GM23338 (cell line): Measurements from ENCODE around the gene PAFAH2. TPM values are rescaled to one million over a fixed set of nuclear protein-coding genes. Genes with fewer than 3 reads are reported as not detected.

Experiments
- ATAC-seq: fragments of 200-7000 bp; cut with Tn5 transposase; 3 replicates; pipeline ENCODE4 v1.9.1; 2020
- DNase-seq: peaks from one replicate; pipeline ENCODE4 v3.0.0-alpha.2; 2015; ENCODE audit warnings: low spot score
- H2AFZ ChIP-seq: fragments of 200-600 bp; sonication (generic); 2 replicates; pipeline ENCODE4 v1.8.0; 2016; ENCODE audit warnings: antibody characterized with exemption, mild to moderate bottlenecking, moderate library complexity
- H3F3A ChIP-seq: fragments of 200-600 bp; sonication (generic); replicated peaks from 2 replicates; pipeline ENCODE4 v1.8.0; 2017; ENCODE audit warnings: antibody characterized with exemption, mixed run types, low read depth
- H3K27ac ChIP-seq: fragments of 200-600 bp; sonication (generic); 2 replicates; pipeline ENCODE4 v1.6.1; 2016; ENCODE audit warnings: low read depth
- H3K27me3 ChIP-seq: fragments of 200-600 bp; sonication (generic); 2 replicates; pipeline ENCODE4 v1.8.0; 2016; ENCODE audit warnings: mild to moderate bottlenecking, mixed run types, moderate library complexity; ENCODE audit not compliant: insufficient read depth
- H3K36me3 ChIP-seq: fragments of 200-600 bp; sonication (generic); 2 replicates; pipeline ENCODE4 v1.8.0; 2016; ENCODE audit warnings: mild to moderate bottlenecking; ENCODE audit not compliant: insufficient read depth
- H3K4me1 ChIP-seq: fragments of 200-600 bp; sonication (generic); 2 replicates; pipeline ENCODE4 v1.8.0; 2016; ENCODE audit warnings: mild to moderate bottlenecking, moderate library complexity; ENCODE audit not compliant: insufficient read depth
- H3K4me2 ChIP-seq: fragments of 200-600 bp; sonication (generic); 2 replicates; pipeline ENCODE4 v1.7.1; 2017; ENCODE audit warnings: mixed run types
- H3K4me3 ChIP-seq: fragments of 200-600 bp; sonication (generic); 2 replicates; pipeline ENCODE4 v1.6.1; 2016; ENCODE audit warnings: mixed run types
- H3K79me2 ChIP-seq: fragments of 200-600 bp; sonication (generic); replicated peaks from 2 replicates; pipeline ENCODE4 v1.8.0; 2017; ENCODE audit warnings: mild to moderate bottlenecking; ENCODE audit not compliant: insufficient read depth
- H3K9me2 ChIP-seq: fragments of 200-600 bp; sonication (generic); 2 replicates; pipeline ENCODE4 v1.8.0; 2017; ENCODE audit not compliant: insufficient read depth
- H4K20me1 ChIP-seq: fragments of 200-600 bp; sonication (generic); replicated peaks from 2 replicates; pipeline ENCODE4 v1.8.0; 2017; ENCODE audit warnings: mild to moderate bottlenecking; ENCODE audit not compliant: insufficient read depth
- H3K27ac Mint-ChIP-seq: 2 replicates; pipeline ENCODE4 v1.8.0; 2020; ENCODE audit warnings: inconsistent platforms, mild to moderate bottlenecking, moderate library complexity, mixed read lengths
- H3K27me3 Mint-ChIP-seq: 3 replicates; pipeline ENCODE4 v1.8.0; 2022; ENCODE audit warnings: low read depth, mild to moderate bottlenecking, moderate library complexity, mixed read lengths, inconsistent platforms; ENCODE audit not compliant: insufficient read depth, poor library complexity
- H3K36me3 Mint-ChIP-seq: 3 replicates; pipeline ENCODE4 v1.8.0; 2021; ENCODE audit warnings: low read depth, mild to moderate bottlenecking, inconsistent platforms, moderate library complexity, mixed read lengths
- H3K4me1 Mint-ChIP-seq: 3 replicates; pipeline ENCODE4 v1.8.0; 2020; ENCODE audit warnings: mild to moderate bottlenecking, inconsistent platforms, mixed read lengths
- H3K4me3 Mint-ChIP-seq: 3 replicates; pipeline ENCODE4 v1.8.0; 2021; ENCODE audit warnings: moderate library complexity, mild to moderate bottlenecking, inconsistent platforms, mixed read lengths
- H3K9me3 Mint-ChIP-seq: 3 replicates; pipeline ENCODE4 v1.8.0; 2020; ENCODE audit warnings: moderate library complexity, mild to moderate bottlenecking, inconsistent platforms, mixed read lengths
- EZH2 ChIP-seq: fragments of 200-600 bp; sonication (generic); IDR thresholded peaks from one replicate; pipeline ENCODE4 v1.8.0; 2017; ENCODE audit warnings: antibody characterized with exemption, mild to moderate bottlenecking, low read depth; ENCODE audit not compliant: unreplicated experiment
- NANOG ChIP-seq: IDR thresholded peaks from 2 replicates; pipeline ENCODE4 v1.6.1; 2016; ENCODE audit warnings: antibody characterized with exemption, borderline replicate concordance
- REST ChIP-seq: IDR thresholded peaks from one replicate; pipeline ENCODE4 v1.6.1; 2018; ENCODE audit warnings: antibody characterized with exemption; ENCODE audit not compliant: unreplicated experiment
- STAT1 ChIP-seq: IDR thresholded peaks from one replicate; pipeline ENCODE4 v1.6.1; 2016; ENCODE audit warnings: antibody characterized with exemption; ENCODE audit not compliant: unreplicated experiment
- ZNF114 ChIP-seq: fragments of 250-450 bp; sonication (Bioruptor Pico); IDR thresholded peaks from 2 replicates; pipeline ENCODE4 v1.5.0; 2020; ENCODE audit warnings: mild to moderate bottlenecking, moderate library complexity
- polyA plus RNA-seq: library from polyadenylated mRNA; unstranded; fragments of >200 nt; fragmentation: Nextera tagmentation; extraction: Ambion mirVana; gene quantifications from 2 replicates; pipeline ENCODE4 v1.2.1, GENCODE V29; 2016
- total RNA-seq: library from RNA; depleted of rRNA; stranded (reverse); fragments of >200 nt; shearing (Covaris generic); gene quantifications from 2 replicates; pipeline ENCODE4 v1.2.3, GENCODE V29; 2014
- TF ChIP-seq, protein P1 (sequence below): fragments of 250-450 bp; sonication (Bioruptor Pico); IDR thresholded peaks from 2 replicates; pipeline ENCODE4 v1.5.0; 2020; ENCODE audit warnings: mild to moderate bottlenecking, moderate library complexity
- TF ChIP-seq, protein P2 (sequence below): IDR thresholded peaks from 2 replicates; pipeline ENCODE4 v1.6.1; 2016; ENCODE audit warnings: antibody characterized with exemption

PAFAH2 gene
- total and polyA plus RNA-seq, 2 experiments from 2014 or later = 5.7 to 10.3 TPM

DNA sequence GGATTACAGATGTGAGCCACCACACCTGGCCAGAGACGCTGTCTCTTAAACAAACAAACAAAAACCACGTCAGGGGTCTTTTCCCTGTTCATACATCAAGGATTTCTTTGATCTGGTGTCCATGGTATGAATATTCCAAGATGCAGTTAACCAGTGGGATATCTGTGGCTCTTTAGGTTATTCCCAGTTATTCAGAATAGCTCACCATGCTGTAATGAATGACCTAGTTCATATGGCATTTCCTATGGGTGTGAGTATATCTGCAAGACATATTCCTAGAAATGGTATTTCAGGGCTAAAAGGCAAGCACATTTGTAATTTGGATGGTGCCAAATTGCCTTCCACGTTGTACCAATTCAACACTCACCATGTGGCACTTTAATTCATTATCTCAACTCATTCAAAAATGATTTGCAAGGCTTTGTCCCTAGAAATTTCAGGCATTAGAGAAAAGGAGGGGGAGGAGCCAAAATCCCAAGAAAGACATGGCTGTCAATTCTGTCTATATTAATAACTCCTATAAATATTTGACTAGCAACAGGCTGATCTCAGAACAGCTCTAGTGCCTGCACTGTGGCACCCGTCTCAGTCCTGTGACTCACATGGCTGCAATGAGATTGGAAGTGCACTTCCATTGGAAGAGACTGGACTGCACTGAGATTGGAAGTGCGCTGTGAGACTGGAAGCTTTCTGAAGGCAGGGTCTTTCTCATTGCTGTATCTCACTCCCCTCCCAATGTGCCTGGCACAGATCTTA is 85.6 kb downstream of the PAFAH2 start:
- no peak overlapping the region for H3K4me3 Mint-ChIP-seq
- no peak for ATAC-seq

More for the DNA sequence above, 85.6 kb downstream of the PAFAH2 start:
- H3K4me1 ChIP-seq = peaks cover 9% of the 10 kb centered on the region
- DNase-seq = no peak
- no peak overlapping the region for H3K4me3 ChIP-seq
- Mint-ChIP-seq H3K27ac (no peak overlapping the region), H3K4me1 (peaks cover 6% of the 10 kb centered on the region), H3K27me3 (no peaks in the 10 kb centered on the region), H3K9me3 (no peaks in the 10 kb centered on the region), H3K36me3 (no peaks in the 10 kb centered on the region)
- H3K36me3 ChIP-seq = no peaks in the 10 kb centered on the region
- no peaks in the 10 kb centered on the region for H3K9me2 ChIP-seq
- no peaks in the 10 kb centered on the region for H3K79me2 ChIP-seq
- no peaks in the 10 kb centered on the region for H3K27me3 ChIP-seq
- TF ChIP-seq EZH2 (no peak), NANOG (no peak), STAT1 (no peak), ZNF114 (CRISPR knock-in tag) (no peak), REST (no peak)
- TF ChIP-seq, protein P1, sequence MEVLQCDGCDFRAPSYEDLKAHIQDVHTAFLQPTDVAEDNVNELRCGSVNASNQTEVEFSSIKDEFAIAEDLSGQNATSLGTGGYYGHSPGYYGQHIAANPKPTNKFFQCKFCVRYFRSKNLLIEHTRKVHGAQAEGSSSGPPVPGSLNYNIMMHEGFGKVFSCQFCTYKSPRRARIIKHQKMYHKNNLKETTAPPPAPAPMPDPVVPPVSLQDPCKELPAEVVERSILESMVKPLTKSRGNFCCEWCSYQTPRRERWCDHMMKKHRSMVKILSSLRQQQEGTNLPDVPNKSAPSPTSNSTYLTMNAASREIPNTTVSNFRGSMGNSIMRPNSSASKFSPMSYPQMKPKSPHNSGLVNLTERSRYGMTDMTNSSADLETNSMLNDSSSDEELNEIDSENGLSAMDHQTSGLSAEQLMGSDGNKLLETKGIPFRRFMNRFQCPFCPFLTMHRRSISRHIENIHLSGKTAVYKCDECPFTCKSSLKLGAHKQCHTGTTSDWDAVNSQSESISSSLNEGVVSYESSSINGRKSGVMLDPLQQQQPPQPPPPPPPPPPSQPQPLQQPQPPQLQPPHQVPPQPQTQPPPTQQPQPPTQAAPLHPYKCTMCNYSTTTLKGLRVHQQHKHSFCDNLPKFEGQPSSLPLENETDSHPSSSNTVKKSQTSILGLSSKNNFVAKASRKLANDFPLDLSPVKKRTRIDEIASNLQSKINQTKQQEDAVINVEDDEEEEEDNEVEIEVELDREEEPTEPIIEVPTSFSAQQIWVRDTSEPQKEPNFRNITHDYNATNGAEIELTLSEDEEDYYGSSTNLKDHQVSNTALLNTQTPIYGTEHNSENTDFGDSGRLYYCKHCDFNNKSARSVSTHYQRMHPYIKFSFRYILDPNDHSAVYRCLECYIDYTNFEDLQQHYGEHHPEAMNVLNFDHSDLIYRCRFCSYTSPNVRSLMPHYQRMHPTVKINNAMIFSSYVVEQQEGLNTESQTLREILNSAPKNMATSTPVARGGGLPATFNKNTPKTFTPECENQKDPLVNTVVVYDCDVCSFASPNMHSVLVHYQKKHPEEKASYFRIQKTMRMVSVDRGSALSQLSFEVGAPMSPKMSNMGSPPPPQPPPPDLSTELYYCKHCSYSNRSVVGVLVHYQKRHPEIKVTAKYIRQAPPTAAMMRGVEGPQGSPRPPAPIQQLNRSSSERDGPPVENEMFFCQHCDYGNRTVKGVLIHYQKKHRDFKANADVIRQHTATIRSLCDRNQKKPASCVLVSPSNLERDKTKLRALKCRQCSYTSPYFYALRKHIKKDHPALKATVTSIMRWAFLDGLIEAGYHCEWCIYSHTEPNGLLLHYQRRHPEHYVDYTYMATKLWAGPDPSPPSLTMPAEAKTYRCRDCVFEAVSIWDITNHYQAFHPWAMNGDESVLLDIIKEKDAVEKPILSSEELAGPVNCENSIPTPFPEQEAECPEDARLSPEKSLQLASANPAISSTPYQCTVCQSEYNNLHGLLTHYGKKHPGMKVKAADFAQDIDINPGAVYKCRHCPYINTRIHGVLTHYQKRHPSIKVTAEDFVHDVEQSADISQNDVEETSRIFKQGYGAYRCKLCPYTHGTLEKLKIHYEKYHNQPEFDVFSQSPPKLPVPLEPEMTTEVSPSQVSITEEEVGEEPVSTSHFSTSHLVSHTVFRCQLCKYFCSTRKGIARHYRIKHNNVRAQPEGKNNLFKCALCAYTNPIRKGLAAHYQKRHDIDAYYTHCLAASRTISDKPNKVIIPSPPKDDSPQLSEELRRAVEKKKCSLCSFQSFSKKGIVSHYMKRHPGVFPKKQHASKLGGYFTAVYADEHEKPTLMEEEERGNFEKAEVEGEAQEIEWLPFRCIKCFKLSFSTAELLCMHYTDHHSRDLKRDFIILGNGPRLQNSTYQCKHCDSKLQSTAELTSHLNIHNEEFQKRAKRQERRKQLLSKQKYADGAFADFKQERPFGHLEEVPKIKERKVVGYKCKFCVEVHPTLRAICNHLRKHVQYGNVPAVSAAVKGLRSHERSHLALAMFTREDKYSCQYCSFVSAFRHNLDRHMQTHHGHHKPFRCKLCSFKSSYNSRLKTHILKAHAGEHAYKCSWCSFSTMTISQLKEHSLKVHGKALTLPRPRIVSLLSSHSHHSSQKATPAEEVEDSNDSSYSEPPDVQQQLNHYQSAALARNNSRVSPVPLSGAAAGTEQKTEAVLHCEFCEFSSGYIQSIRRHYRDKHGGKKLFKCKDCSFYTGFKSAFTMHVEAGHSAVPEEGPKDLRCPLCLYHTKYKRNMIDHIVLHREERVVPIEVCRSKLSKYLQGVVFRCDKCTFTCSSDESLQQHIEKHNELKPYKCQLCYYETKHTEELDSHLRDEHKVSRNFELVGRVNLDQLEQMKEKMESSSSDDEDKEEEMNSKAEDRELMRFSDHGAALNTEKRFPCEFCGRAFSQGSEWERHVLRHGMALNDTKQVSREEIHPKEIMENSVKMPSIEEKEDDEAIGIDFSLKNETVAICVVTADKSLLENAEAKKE (CRISPR knock-in tag) = no peak
- TF ChIP-seq, protein P2, sequence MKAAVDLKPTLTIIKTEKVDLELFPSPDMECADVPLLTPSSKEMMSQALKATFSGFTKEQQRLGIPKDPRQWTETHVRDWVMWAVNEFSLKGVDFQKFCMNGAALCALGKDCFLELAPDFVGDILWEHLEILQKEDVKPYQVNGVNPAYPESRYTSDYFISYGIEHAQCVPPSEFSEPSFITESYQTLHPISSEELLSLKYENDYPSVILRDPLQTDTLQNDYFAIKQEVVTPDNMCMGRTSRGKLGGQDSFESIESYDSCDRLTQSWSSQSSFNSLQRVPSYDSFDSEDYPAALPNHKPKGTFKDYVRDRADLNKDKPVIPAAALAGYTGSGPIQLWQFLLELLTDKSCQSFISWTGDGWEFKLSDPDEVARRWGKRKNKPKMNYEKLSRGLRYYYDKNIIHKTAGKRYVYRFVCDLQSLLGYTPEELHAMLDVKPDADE = no peak
- no peak overlapping the region for H2AFZ ChIP-seq
- no peaks in the 10 kb centered on the region for H3F3A ChIP-seq
- no peak overlapping the region for H3K4me2 ChIP-seq
- no peaks in the 10 kb centered on the region for H4K20me1 ChIP-seq
- H3K27ac ChIP-seq = no peak overlapping the region
